Body of pancreas (tissue), 4 donors: ENCODE data around the gene KTI12. TPM values are rescaled to one million over a fixed set of nuclear protein-coding genes. Genes with fewer than 3 reads are reported as not detected.

ENCODE experiments used
- ATAC-seq: fragments of 150-250 bp; one replicate; pipeline ENCODE4 v1.9.1; 2016
- DNase-seq, 4 donors: peaks; one replicate each; pipeline ENCODE4 v3.0.0-alpha.2; 2019
- H3K27ac ChIP-seq, 4 donors: fragments of 200-600 bp; sonication (generic); 1 replicate in 3 of 4; 2 replicates in 1 of 4; pipeline versions ENCODE4 v1.5.1 to v1.6.1; 2016 to 2019; ENCODE audit warnings: mild to moderate bottlenecking in 1 of 4, mixed read lengths in 1 of 4, moderate library complexity in 1 of 4
- H3K27me3 ChIP-seq, 2 donors: fragments of 200-600 bp; sonication (generic); one replicate each; pipeline ENCODE4 v1.6.0; 2016; ENCODE audit warnings: mild to moderate bottlenecking in 1 of 2
- H3K36me3 ChIP-seq, 2 donors: fragments of 200-600 bp; sonication (generic); replicated peaks in 1 of 2; 2 replicates each; pipeline ENCODE4 v1.5.1; 2016; ENCODE audit warnings: low read depth in 2 of 2; ENCODE audit not compliant: insufficient read depth in 1 of 2
- H3K4me1 ChIP-seq: fragments of 200-600 bp; sonication (generic); one replicate; pipeline ENCODE4 v1.6.0; 2016
- H3K4me3 ChIP-seq, 2 donors: fragments of 200-600 bp; sonication (generic); 1 replicate in 1 of 2; 2 replicates in 1 of 2; pipeline ENCODE4 v1.5.1; 2016 to 2019
- H3K9me3 ChIP-seq, 3 donors: fragments of 200-600 bp; sonication (generic); 1 replicate in 2 of 3; 2 replicates in 1 of 3; pipeline ENCODE4 v1.5.1; 2016
- POLR2A ChIP-seq, 3 donors: fragments of 450-650 bp; IDR thresholded peaks; one replicate each; pipeline ENCODE4 v1.6.1; 2016; ENCODE audit warnings: antibody characterized with exemption in 3 of 3, mild to moderate bottlenecking in 2 of 3
- WGBS, 2 donors: methylation state at CpG; one replicate each; pipeline ENCODE4 v1.1.5; 2017; 5-methylcytosine and 5-hydroxymethylcytosine counted together
- intact Hi-C: fragments of 100-400 bp; cut with DNase I; formaldehyde crosslinking; loops from one replicate; pipeline ENCODE4 v1.15.1; 2023
- total RNA-seq, 2 donors: library from RNA; depleted of rRNA; stranded (reverse); fragments of >200 nt; gene quantifications; one replicate each; pipeline ENCODE4 v1.1.0, GENCODE V29; 2016
- TF ChIP-seq, protein P1 (sequence below), 7 experiments: fragments of 450-650 bp in 4 of 7; fragments of 200-600 bp in 3 of 7; sonication (generic) in 3 of 7; IDR thresholded peaks; one replicate each; pipeline ENCODE4 v1.5.1; 2016 to 2019; ENCODE audit warnings: antibody characterized with exemption in 7 of 7

Gene KTI12
- total RNA-seq, 2 donors from 2014 or later, result 7.6 to 8.8 TPM

DNA sequence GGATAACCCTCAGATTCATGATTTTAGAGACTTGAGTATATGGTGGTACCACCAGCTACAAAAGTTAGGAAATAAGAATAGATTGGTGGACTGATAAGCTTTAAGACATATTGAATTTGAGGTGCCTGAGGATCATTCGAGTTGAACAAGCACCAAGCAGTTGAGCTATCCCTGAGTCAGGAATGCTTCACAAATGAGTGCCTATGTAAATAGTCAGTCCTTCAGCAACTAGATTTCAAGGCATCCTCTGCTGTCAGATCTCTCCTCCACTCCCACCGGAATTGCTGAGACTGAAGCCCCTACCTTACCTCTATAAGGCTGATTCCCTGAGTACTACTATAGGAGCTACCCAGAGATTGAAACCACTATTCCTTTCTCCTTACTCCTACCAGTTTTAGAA is 29.6 kb upstream of the KTI12 start:
- Histone ChIP-seq H3K4me1 (peaks cover 15% of the 10 kb centered on the region), H3K4me3 (no peak overlapping the region), H3K27me3 (no peaks in the 10 kb centered on the region), H3K36me3 (peaks cover 0 to 16% of the 10 kb centered on the region in 2 donors), H3K9me3 (no peaks in the 10 kb centered on the region), H3K27ac (no peak overlapping the region)
- ATAC-seq (no peak), DNase-seq (no peak)
- 79 to 88% methylated on average over 2 of the region's 2 CpGs for WGBS, 2 donors
- TF ChIP-seq, protein P1, sequence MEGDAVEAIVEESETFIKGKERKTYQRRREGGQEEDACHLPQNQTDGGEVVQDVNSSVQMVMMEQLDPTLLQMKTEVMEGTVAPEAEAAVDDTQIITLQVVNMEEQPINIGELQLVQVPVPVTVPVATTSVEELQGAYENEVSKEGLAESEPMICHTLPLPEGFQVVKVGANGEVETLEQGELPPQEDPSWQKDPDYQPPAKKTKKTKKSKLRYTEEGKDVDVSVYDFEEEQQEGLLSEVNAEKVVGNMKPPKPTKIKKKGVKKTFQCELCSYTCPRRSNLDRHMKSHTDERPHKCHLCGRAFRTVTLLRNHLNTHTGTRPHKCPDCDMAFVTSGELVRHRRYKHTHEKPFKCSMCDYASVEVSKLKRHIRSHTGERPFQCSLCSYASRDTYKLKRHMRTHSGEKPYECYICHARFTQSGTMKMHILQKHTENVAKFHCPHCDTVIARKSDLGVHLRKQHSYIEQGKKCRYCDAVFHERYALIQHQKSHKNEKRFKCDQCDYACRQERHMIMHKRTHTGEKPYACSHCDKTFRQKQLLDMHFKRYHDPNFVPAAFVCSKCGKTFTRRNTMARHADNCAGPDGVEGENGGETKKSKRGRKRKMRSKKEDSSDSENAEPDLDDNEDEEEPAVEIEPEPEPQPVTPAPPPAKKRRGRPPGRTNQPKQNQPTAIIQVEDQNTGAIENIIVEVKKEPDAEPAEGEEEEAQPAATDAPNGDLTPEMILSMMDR (IDR thresholded peaks at IDR 0.05), result no peak
- TF ChIP-seq POLR2A (IDR thresholded peaks at IDR 0.05), result no peak
- intact Hi-C loops, result no loop called here

DNA sequence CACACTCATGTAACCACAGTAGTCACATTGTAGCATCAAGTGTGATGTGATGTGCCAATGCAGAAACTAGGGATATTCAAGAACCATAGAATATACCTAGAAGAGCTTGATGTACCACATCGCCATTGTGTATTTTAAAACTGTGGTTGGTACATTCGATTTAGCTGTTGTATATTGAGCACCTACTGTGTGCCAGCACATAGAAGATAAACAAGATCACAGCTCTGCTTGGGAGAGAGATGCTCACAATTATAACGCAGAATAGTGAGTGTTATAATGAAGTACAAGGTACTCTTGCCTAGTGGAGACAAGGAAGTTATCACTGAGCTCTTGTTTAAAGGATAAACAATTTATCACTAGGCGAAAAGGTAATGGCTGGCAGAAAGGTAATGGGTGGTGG is 27.2 kb upstream of the KTI12 start:
- Histone ChIP-seq H3K9me3 (no peaks in the 10 kb centered on the region), H3K27me3 (no peaks in the 10 kb centered on the region), H3K27ac (no peak overlapping the region), H3K4me1 (peaks cover 27% of the 10 kb centered on the region), H3K36me3 (peaks cover 0 to 13% of the 10 kb centered on the region in 2 donors), H3K4me3 (no peak overlapping the region)
- no peak for TF ChIP-seq POLR2A (IDR thresholded peaks at IDR 0.05)
- TF ChIP-seq, protein P1 (IDR thresholded peaks at IDR 0.05), result no peak
- intact Hi-C loops, result no loop called here
- no peak for ATAC-seq
- WGBS, 2 donors, result 92 to 94% methylated on average over 4 of the region's 4 CpGs
- no peak for DNase-seq

DNA sequence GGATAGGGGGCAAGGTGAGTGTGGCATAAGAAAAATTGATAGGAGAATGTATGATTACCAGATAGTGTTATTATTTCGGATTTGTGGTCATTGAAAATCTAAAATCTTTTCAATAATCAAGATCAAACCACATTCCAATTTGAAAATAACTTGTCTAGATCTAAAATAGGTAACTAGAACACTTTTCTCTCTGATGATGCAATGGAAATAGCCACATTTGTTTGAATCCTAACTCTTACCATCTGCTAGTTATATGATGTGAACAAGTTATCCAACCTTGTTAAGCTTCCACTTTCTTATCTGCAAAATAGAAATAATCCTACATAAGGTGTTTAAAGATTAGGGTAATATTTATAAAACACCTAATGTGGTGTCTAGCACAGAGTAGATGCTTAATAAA is 26.3 kb upstream of the KTI12 start:
- no peak for ATAC-seq
- intact Hi-C loops, result no loop called here
- TF ChIP-seq, protein P1 (IDR thresholded peaks at IDR 0.05), result no peak
- no peak for TF ChIP-seq POLR2A (IDR thresholded peaks at IDR 0.05)
- Histone ChIP-seq H3K4me1 (peaks cover 27% of the 10 kb centered on the region), H3K9me3 (no peaks in the 10 kb centered on the region), H3K4me3 (no peak overlapping the region), H3K27ac (no peak overlapping the region), H3K36me3 (peaks cover 0 to 8% of the 10 kb centered on the region in 2 donors), H3K27me3 (no peaks in the 10 kb centered on the region)
- no peak for DNase-seq
- 79 to 81% methylated on average over 1 of the region's 1 CpG for WGBS, 2 donors

DNA sequence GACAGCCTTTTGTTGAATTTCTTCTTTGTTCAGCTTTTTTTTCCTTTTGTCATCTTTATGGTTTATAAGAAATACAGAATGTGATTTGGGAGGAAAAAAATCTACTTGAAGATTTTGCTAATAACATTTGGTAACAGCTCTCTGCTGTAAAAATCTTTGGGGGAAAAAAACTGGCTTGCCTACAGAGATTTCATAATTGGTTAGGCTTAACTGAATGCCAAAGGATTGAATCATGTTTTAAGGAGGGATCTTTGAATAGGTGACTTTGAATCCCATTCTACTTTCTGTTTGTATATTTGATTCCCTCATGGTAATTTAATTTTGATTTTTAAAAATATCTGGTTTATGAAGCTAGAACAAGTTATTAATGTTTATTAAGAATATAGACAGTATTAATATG is 25.7 kb upstream of the KTI12 start:
- H3K27me3 ChIP-seq, result no peaks in the 10 kb centered on the region
- H3K27ac ChIP-seq, result no peak overlapping the region
- no peak for TF ChIP-seq POLR2A (IDR thresholded peaks at IDR 0.05)
- TF ChIP-seq, protein P1 (IDR thresholded peaks at IDR 0.05), result no peak
- DNase-seq (no peak), ATAC-seq (no peak)
- no peak overlapping the region for H3K4me3 ChIP-seq
- intact Hi-C loops, result no loop called here
- peaks cover 29% of the 10 kb centered on the region for H3K4me1 ChIP-seq
- no peaks in the 10 kb centered on the region for H3K9me3 ChIP-seq
- H3K36me3 ChIP-seq, result peaks cover 0 to 8% of the 10 kb centered on the region in 2 donors

DNA sequence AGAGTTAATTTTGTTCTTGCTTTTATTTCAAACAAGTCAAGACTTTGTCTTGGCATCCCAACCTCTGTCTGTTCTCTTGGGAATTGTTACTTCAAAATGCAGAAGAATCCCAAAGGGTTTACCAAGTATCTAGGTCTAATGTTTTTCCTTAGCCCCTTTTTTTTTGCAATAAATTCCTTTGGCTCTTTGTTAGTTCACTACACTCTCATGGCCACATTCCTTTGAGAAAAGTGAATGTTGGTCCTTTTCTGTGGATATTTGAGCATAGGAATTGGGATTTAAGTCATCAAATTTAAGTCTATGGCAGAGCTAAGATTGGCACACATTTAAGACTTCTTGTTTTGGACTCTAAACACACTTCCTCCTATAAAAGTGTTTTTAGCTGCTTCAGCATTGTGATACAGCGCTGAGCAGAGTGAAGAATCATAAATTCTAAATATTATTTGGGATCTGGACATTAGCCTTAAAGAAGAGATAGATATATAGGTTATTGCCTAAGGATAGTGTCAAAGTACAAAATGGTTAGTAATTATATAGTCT is 24.3 kb upstream of the KTI12 start:
- 80 to 86% methylated on average over 1 of the region's 1 CpG for WGBS, 2 donors
- ATAC-seq (no peak), DNase-seq (no peak)
- Histone ChIP-seq H3K36me3 (peaks cover 0 to 6% of the 10 kb centered on the region in 2 donors), H3K9me3 (no peaks in the 10 kb centered on the region), H3K4me1 (peaks cover 41% of the 10 kb centered on the region), H3K27me3 (no peaks in the 10 kb centered on the region), H3K27ac (peak overlapping the region in 1 of 4 donors; percentile 98), H3K4me3 (no peak overlapping the region)
- TF ChIP-seq, protein P1 (IDR thresholded peaks at IDR 0.05), result no peak
- no peak for TF ChIP-seq POLR2A (IDR thresholded peaks at IDR 0.05)
- intact Hi-C loops, result no loop called here
